CD14-positive monocyte (primary cell): Measurements from ENCODE around the gene AURKA. TPM values are rescaled to one million over a fixed set of nuclear protein-coding genes. Genes with fewer than 3 reads are reported as not detected.
A peak's percentile ranks its signal among the peaks of the same experiment; 100 is the strongest.

ENCODE experiments used
- DNase-seq, 3 donors: peaks; one replicate each; pipeline ENCODE4 v3.0.0-alpha.2; 2011 to 2022
- H2AFZ ChIP-seq: 2 replicates; pipeline ENCODE4 v1.6.0; 2012; ENCODE audit warnings: mild to moderate bottlenecking, low read depth, low read length, inconsistent platforms; ENCODE audit not compliant: insufficient read depth, poor library complexity, severe bottlenecking
- H3K27ac ChIP-seq, 2 donors: 1 replicate in 1 of 2; 2 replicates in 1 of 2; pipeline ENCODE4 v1.5.1; 2012 to 2013; ENCODE audit warnings: low read length in 2 of 2, control low read depth in 1 of 2, inconsistent platforms in 1 of 2, low read depth in 1 of 2, mild to moderate bottlenecking in 1 of 2
- H3K27me3 ChIP-seq, 2 donors: one replicate each; pipeline versions ENCODE4 v1.6.0 to v1.6.1; 2011 to 2013; ENCODE audit warnings: low read length in 2 of 2; ENCODE audit not compliant: control insufficient read depth in 2 of 2, insufficient read depth in 2 of 2
- H3K36me3 ChIP-seq, 2 donors: replicated peaks in 1 of 2; 1 replicate in 1 of 2; 2 replicates in 1 of 2; pipeline versions ENCODE4 v1.5.1 to v1.6.1; 2012 to 2013; ENCODE audit warnings: low read length in 2 of 2, control low read depth in 1 of 2, inconsistent platforms in 1 of 2, mild to moderate bottlenecking in 1 of 2; ENCODE audit not compliant: insufficient read depth in 2 of 2, control insufficient read depth in 1 of 2
- H3K4me1 ChIP-seq, 2 donors: 1 replicate in 1 of 2; 2 replicates in 1 of 2; pipeline versions ENCODE4 v1.5.1 to v1.6.1; 2012 to 2013; ENCODE audit warnings: low read length in 2 of 2, control low read depth in 1 of 2, inconsistent platforms in 1 of 2, mild to moderate bottlenecking in 1 of 2, moderate library complexity in 1 of 2; ENCODE audit not compliant: insufficient read depth in 2 of 2, control insufficient read depth in 1 of 2
- H3K4me2 ChIP-seq: replicated peaks from 2 replicates; pipeline ENCODE3; 2012; ENCODE audit warnings: low read length, moderate library complexity, mild to moderate bottlenecking; ENCODE audit not compliant: poor library complexity, severe bottlenecking; ENCODE audit errors: extremely low read depth
- H3K4me3 ChIP-seq, 3 experiments: fragments of 200-600 bp in 1 of 3; sonication (generic) in 1 of 3; replicated peaks in 1 of 3; 1 replicate in 2 of 3; 2 replicates in 1 of 3; pipeline ENCODE4 v1.5.1; 2011 to 2013; ENCODE audit warnings: low read length in 3 of 3, mild to moderate bottlenecking in 3 of 3, control low read depth in 2 of 3, low read depth in 2 of 3, inconsistent platforms in 1 of 3, moderate library complexity in 1 of 3
- H3K79me2 ChIP-seq: 2 replicates; pipeline ENCODE4 v1.6.0; 2012; ENCODE audit warnings: mild to moderate bottlenecking, control low read depth, inconsistent platforms, low read length, moderate library complexity; ENCODE audit not compliant: insufficient read depth
- H3K9ac ChIP-seq: 2 replicates; pipeline ENCODE4 v1.6.0; 2017; ENCODE audit warnings: low read length, mild to moderate bottlenecking; ENCODE audit not compliant: insufficient read depth, poor library complexity, severe bottlenecking
- H3K9me3 ChIP-seq, 2 donors: replicated peaks in 1 of 2; 1 replicate in 1 of 2; 2 replicates in 1 of 2; pipeline versions ENCODE4 v1.5.1 to v1.6.1; 2012 to 2013; ENCODE audit warnings: low read length in 2 of 2, control low read depth in 1 of 2; ENCODE audit not compliant: control insufficient read depth in 1 of 2, insufficient read depth in 1 of 2
- H4K20me1 ChIP-seq: 2 replicates; pipeline ENCODE4 v1.6.0; 2012; ENCODE audit warnings: mild to moderate bottlenecking, low read length, control low read depth, moderate library complexity; ENCODE audit not compliant: insufficient read depth
- H3K27ac Mint-ChIP-seq, 7 donors: one replicate each; pipeline ENCODE4 v1.8.0; 2020; ENCODE audit warnings: mild to moderate bottlenecking in 7 of 7, mixed read lengths in 7 of 7, moderate library complexity in 6 of 7, inconsistent platforms in 2 of 7
- H3K27me3 Mint-ChIP-seq, 3 donors: one replicate each; pipeline ENCODE4 v1.8.0; 2021 to 2022; ENCODE audit warnings: low read depth in 3 of 3, mild to moderate bottlenecking in 3 of 3, mixed read lengths in 3 of 3, moderate library complexity in 3 of 3, inconsistent platforms in 1 of 3
- H3K36me3 Mint-ChIP-seq, 2 donors: one replicate each; pipeline ENCODE4 v1.8.0; 2020; ENCODE audit warnings: mixed read lengths in 2 of 2, inconsistent platforms in 1 of 2, mild to moderate bottlenecking in 1 of 2
- H3K4me1 Mint-ChIP-seq: one replicate; pipeline ENCODE4 v1.8.0; 2020; ENCODE audit warnings: mild to moderate bottlenecking, mixed read lengths
- H3K4me3 Mint-ChIP-seq, 2 donors: one replicate each; pipeline ENCODE4 v1.8.0; 2020; ENCODE audit warnings: mild to moderate bottlenecking in 2 of 2, mixed read lengths in 2 of 2, moderate library complexity in 1 of 2
- H3K9me3 Mint-ChIP-seq, 7 donors: one replicate each; pipeline ENCODE4 v1.8.0; 2020 to 2022; ENCODE audit warnings: mixed read lengths in 7 of 7, mild to moderate bottlenecking in 6 of 7, moderate library complexity in 6 of 7, inconsistent platforms in 2 of 7
- CTCF ChIP-seq: fragments of 200-600 bp; IDR thresholded peaks from one replicate; pipeline ENCODE4 v1.8.0; 2022; ENCODE audit warnings: antibody characterized with exemption, mild to moderate bottlenecking
- WGBS: methylation state at CpG from one replicate; pipeline ENCODE4 v1.1.5; 2013; ENCODE audit warnings: missing lambda C conversion rate; ENCODE audit not compliant: insufficient coverage; 5-methylcytosine and 5-hydroxymethylcytosine counted together
- intact Hi-C, 2 donors: fragments of 100-400 bp; cut with micrococcal nuclease; formaldehyde crosslinking; loops; one replicate each; pipeline versions ENCODE4 v1.15.0 to v1.15.1; 2023
- polyA plus RNA-seq, 3 donors: library from polyadenylated mRNA; depleted of rRNA in 1 of 3; unstranded in 2 of 3; stranded (reverse) in 1 of 3; fragments of 300-500 nt in 2 of 3; fragments of >200 nt in 1 of 3; fragmentation: Illumina TruSeq in 2 of 3; gene quantifications; 1 replicate in 2 of 3; 2 replicates in 1 of 3; pipeline ENCODE4 v1.2.3, GENCODE V29; 2012 to 2021

Gene AURKA
- polyA plus RNA-seq, 3 donors = 1.4 to 1.7 (median 1.5) TPM

GRCh38 chr20:56403465-56403864 is 11.4 kb upstream of the AURKA start:
- Histone ChIP-seq H3K27ac (no peak overlapping the region), H3K36me3 (peaks cover 66 to 89% of the 10 kb centered on the region in 2 donors), H3K27me3 (no peaks in the 10 kb centered on the region), H3K9me3 (no peaks in the 10 kb centered on the region), H3K4me1 (no peaks in the 10 kb centered on the region), H4K20me1 (no peaks in the 10 kb centered on the region), H3K9ac (no peak overlapping the region), H3K4me3 (no peak overlapping the region), H2AFZ (no peak overlapping the region), H3K4me2 (no peak overlapping the region), H3K79me2 (peaks cover 20% of the 10 kb centered on the region)
- no peak for DNase-seq
- 97% methylated on average over 21 of the region's 26 CpGs for WGBS
- H3K27ac Mint-ChIP-seq = peak overlapping the region in 2 of 7 donors; percentile 40 to 51
- intact Hi-C loops = no loop called here
- H3K36me3 Mint-ChIP-seq = peaks cover 75 to 84% of the 10 kb centered on the region in 2 donors
- no peaks in the 10 kb centered on the region for H3K9me3 Mint-ChIP-seq
- H3K4me1 Mint-ChIP-seq = no peaks in the 10 kb centered on the region
- no peak for TF ChIP-seq CTCF
- peaks cover 0 to 3% (median 0%) of the 10 kb centered on the region in 3 donors for H3K27me3 Mint-ChIP-seq
- no peak overlapping the region for H3K4me3 Mint-ChIP-seq

- peaks cover 0 to under 1% (median 0%) of the 10 kb centered on the region in 3 donors for H3K27me3 Mint-ChIP-seq
- no peaks in the 10 kb centered on the region for H3K9me3 Mint-ChIP-seq
- Histone ChIP-seq H3K36me3 (peaks cover 76 to 91% of the 10 kb centered on the region in 2 donors), H3K4me3 (no peak overlapping the region), H3K79me2 (peaks cover 26% of the 10 kb centered on the region), H2AFZ (no peak overlapping the region), H3K9ac (no peak overlapping the region), H3K4me2 (no peak overlapping the region), H3K4me1 (no peaks in the 10 kb centered on the region), H3K27me3 (no peaks in the 10 kb centered on the region), H3K27ac (no peak overlapping the region), H4K20me1 (no peaks in the 10 kb centered on the region), H3K9me3 (no peaks in the 10 kb centered on the region)
- intact Hi-C loops = no loop called here
- H3K36me3 Mint-ChIP-seq = peaks cover 76 to 85% of the 10 kb centered on the region in 2 donors
- H3K27ac Mint-ChIP-seq = peak overlapping the region in 3 of 7 donors; percentile 14 to 45 (median 26)
- H3K4me1 Mint-ChIP-seq = no peaks in the 10 kb centered on the region
- DNase-seq = peak; percentile 59 to 81 (median 71)
- peak; percentile 93 for TF ChIP-seq CTCF
- no peak overlapping the region for H3K4me3 Mint-ChIP-seq
These were observed 8.1 kb upstream of the AURKA start for GRCh38 chr20:56400001-56400640.
